HG03108 (cell line): ENCODE measurements around the gene JAZF1.

ENCODE experiments used
- ATAC-seq: cut with Tn5 transposase; IDR thresholded peaks from one replicate; pipeline ENCODE4 v1.9.1; 2021; ENCODE audit warnings: moderate library complexity; ENCODE audit not compliant: unreplicated experiment

The JAZF1 gene

DNA sequence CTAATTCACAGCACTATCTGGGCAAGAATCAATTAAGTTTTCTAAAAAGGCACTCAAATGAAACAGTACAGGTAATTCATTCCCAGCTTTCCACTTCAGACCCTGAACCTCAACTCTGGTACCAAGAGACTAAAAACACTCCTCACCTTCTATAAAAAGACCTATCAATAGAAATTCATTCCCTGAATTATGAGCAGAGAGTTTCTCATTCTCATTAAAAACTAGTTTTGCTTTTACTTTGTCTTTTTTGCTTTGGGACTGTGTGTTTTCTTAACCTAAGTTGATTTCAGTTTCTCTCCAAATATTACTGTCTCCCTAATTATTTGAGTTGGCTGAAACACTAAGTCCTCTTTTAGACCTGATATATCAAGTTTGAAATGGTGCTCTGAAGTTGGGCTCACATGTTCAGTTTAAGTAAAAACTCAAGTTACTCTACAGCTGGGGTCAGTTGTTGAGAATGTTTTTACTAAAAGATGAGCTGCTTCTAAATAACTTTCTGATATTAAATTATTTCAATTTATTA lies 189.5 kb downstream of the JAZF1 start:
- no peak for ATAC-seq

GRCh38 chr7:27976531-27976930 lies 204.1 kb downstream of the JAZF1 start:
- ATAC-seq = no peak

GRCh38 chr7:27973625-27974024 lies 207.0 kb downstream of the JAZF1 start:
- ATAC-seq = no peak

DNA sequence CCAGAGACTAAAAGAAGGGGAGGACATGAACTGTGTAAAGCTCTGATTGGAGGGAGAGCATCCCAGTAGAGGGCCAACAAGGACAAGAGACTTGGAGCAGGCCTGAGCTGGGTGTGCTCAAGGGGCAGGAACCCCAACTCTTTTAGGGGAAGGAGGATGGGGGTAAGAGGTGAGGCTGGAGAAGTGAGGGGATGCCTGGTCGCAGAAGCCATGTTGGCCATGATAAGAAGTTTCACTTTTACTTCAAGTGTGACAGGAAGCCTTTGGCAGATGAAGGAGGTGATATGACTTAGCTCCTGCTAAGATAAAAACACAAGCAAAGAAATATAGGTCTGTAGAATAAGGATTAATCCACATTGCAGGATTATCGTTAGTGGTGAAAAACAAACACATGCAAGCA lies 208.3 kb downstream of the JAZF1 start:
- ATAC-seq = no peak

- no peak for ATAC-seq
Measured at GRCh38 chr7:27971171-27971812, 209.3 kb downstream of the JAZF1 start.

DNA sequence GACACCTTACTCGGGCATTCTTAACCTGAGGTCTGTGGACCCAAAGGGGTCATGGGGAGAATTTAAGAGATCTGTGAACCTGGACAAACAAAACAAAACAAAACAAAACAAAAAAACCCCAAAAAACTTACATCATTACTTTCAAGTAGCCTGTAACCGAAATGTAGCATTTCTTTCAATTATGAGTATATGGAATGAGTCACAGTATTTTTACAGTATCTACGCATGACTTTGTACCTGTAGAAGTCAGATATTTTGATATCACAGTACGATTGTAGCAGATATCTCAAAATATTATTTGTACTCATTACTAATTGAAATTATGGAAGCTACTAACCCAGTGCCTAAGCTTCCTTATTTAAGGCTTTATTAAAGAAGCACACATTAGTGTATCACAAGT lies 210.2 kb downstream of the JAZF1 start:
- no peak for ATAC-seq

DNA sequence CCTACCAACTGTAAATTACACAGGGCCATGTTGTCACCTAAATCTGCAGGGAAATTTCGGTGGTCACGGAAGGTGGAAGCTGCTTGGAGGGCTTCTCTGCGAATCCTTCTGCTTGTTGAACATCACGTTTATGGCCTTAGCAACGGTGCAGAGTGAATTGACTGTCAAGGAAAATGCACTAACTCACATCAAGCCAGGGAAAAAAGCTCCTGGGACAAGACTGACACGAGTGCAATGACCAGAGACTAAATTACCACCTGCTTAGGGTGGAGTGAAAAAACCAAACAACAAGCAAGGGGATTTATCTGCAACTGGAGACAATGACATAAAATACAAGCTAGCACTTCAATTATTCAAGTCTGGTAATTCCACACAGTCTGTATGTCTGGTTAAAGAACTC lies 211.2 kb downstream of the JAZF1 start:
- no peak for ATAC-seq

DNA sequence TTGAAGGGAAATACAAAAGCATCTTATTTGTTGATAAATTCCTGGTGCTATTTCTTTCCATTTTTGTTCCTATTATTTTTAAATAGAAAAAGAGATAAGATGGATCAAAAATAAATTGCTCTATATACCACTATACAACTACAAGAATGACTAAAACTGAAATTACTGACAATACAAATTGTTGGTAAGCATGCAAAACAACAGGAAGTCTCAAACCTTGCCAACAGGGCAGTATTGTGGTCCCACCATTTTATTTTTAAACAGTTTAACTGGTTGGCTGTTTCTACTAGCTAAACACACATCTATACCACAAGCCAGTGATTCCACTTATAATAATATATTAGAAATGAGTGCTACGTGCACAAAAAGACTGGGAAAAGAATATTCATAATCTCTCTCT lies 213.0 kb downstream of the JAZF1 start:
- no peak for ATAC-seq

GRCh38 chr7:27966219-27966780 lies 214.3 kb downstream of the JAZF1 start:
- ATAC-seq = no peak

GRCh38 chr7:27965650-27966049 lies 214.9 kb downstream of the JAZF1 start:
- ATAC-seq = no peak

GRCh38 chr7:27964820-27965219 lies 215.8 kb downstream of the JAZF1 start:
- ATAC-seq = no peak

GRCh38 chr7:27963056-27963455 lies 217.5 kb downstream of the JAZF1 start:
- no peak for ATAC-seq

- ATAC-seq = no peak
Measured at GRCh38 chr7:27962273-27962672, 218.3 kb downstream of the JAZF1 start.

- no peak for ATAC-seq
Measured at GRCh38 chr7:27961255-27961654, 219.3 kb downstream of the JAZF1 start.

DNA sequence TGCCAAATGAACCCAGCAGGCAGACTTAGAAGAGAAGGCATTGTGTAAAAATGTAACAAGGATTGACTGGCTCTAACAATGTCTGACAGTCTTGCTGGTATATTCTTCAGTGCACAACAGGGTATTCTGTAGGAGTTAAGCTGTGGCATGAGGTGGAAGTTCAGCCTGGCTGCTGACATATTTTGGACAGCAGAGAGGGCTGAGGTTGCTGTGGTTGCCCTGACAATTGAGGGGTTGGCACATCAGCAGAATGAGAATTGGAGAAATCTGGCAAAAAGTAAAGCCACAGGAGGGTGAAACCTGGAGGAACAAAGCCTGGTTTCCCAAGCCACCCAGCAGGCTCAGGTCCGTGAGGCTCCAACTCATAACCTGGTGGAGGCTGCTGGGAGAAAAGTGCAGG lies 220.2 kb downstream of the JAZF1 start:
- ATAC-seq = no peak

DNA sequence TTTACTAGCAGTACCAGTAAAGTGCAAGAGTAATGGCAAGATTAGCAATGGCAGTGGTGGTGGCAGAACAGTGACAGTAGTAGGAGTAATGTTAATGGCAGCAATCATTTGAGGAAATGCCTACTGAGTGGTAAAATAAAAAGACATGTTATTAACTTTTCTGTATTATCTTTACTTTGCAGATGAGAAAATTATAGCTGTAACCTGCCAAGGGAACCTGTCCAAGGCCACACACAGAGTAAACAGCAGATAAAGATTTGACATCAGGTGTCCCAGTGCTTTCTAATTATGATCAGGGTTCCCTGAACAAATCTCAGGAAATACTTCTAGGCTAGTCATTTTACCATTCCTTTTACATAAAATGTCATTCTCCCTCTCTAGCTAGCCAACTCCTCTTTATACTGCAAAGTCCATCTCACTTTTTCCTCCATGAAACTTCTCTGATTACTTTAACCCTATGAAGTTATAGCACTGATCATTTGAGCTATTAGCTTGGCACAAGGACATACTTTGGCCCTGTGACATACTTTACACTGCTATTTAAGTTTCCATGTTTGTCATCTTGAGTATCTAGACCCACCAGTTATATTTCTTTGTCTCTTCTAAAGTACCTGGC lies 221.6 kb downstream of the JAZF1 start:
- no peak for ATAC-seq

GRCh38 chr7:27955596-27955995 lies 225.0 kb downstream of the JAZF1 start:
- no peak for ATAC-seq

DNA sequence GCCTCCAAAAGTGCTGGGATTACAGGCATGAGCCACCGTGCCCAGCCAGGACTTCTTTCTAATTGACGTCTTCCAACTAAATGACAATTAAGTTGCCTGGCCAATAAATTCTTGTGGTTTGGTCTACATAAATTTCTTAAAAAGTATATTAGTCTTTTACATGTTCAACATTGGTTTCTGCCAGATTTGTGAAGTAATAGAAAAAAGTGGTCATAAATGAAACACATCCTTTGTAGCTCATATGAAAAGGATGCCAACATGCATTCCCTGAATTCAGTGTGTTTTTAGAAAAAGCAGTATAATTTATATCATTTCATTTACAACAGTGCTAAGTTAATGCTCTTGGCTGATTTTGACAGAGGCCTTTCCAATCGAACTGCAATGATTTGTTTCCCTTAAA lies 225.6 kb downstream of the JAZF1 start:
- no peak for ATAC-seq

DNA sequence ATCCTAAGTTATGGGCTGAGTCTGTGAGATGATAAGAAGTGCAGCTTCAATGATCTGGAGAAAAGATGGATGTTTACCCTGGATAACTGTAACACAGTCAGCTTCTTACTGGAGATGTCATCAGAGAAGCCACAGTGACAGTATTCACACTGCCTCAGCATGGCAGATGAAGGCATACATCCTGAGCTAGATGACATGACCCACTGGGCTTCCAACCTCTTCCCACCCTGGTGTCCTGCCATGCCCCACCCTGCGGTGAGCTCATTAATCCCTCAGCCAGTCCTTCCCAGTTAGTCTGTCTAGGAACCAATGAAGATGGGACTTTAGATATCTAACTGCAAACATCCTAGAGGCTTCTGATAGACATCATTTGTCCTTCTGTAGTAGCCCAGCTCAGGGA lies 226.8 kb downstream of the JAZF1 start:
- no peak for ATAC-seq

GRCh38 chr7:27953361-27953760 lies 227.2 kb downstream of the JAZF1 start:
- no peak for ATAC-seq

- no peak for ATAC-seq
Measured at GRCh38 chr7:27952456-27953285, 227.9 kb downstream of the JAZF1 start.

GRCh38 chr7:27950123-27950522 lies 230.5 kb downstream of the JAZF1 start:
- no peak for ATAC-seq
